HG03060 (cell line): ENCODE data around the gene DYNC1I2.
A peak's percentile ranks its signal among the peaks of the same experiment; 100 is the strongest.
"Not testable (repeated sequence)": the region's sequence is repeated elsewhere in the genome, so short reads cannot be mapped to it uniquely, and the experiment has no call there.

Experiments
- ATAC-seq: cut with Tn5 transposase; IDR thresholded peaks from one replicate; pipeline ENCODE4 v1.9.1; 2021; ENCODE audit warnings: low read depth, moderate number of reproducible peaks; ENCODE audit not compliant: unreplicated experiment

The DYNC1I2 gene

DNA sequence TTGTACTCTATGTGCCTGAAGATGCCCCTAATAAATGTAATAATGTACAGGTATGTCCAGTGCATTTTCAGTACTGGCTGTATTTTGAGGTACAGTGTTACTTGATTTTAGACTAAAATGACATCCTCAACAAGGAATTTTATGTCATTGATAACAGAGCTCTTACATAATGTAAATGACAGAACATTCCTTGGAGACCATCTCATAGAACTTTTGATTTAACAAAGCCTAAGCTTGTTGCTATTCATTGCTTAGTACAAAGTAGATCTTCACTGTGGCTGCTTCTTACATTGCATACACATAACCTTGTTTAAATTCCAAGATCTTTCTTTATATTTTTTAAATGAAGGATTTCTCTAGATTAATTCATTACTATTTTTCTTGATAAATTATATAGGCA lies 24.1 kb downstream of the DYNC1I2 start:
- ATAC-seq, result no peak

DNA sequence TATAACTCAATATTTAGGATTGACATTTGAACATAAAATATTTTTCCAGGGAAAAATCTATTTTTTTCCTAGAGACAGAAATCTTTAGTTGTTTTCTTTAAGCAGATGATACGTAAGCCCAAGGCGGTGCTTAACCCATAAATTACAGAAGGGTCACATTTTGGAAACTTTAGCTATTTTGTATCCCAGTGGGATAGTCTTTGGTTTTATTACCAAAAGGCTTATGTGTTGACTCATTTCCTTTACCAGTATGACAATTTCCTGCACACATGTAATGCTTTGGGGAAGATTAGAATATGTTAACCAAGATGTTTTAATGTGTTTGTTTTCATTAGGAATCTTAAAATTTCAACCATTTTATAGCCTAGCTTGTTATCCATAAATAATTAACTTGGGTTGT lies 24.8 kb downstream of the DYNC1I2 start:
- no peak for ATAC-seq

DNA sequence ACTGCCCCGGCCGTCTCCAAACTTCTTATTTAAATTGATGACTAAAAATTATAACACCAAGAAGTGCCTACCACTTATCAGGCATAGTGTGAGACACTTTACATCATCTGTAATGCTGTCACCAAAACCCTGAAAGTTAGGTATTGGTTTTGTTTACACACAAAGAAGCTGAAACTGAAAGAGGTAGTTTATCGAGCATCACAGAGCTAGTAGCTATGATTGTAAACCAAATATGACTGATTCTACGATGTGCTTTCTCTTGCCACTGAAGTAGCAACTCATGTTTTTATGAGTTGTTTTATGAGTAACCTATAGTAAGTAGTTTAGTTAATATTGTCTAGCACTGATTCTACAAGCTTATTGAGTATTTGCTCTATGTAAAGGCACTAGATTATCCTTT lies 31.5 kb downstream of the DYNC1I2 start:
- ATAC-seq, result peak; percentile 90

DNA sequence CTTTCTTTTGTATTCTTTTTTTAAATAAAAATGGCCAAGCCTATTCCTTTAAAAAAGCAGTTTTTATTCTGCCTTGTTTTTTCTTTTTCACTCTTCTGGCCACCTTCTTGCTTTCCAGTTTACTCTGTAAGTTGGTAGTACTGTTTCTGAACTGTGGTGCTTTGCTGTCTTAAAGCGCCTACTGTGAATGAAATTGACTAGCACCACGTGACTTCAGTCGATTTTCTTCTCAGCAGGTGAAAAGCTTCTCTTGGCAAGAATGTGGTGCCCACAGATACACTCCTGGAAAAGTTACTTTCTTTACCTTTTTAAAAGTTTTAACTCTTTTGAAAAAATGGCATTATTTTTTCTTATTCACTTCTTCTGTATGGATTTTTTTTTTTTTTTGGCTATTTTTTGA lies 32.4 kb downstream of the DYNC1I2 start:
- ATAC-seq, result no peak

DNA sequence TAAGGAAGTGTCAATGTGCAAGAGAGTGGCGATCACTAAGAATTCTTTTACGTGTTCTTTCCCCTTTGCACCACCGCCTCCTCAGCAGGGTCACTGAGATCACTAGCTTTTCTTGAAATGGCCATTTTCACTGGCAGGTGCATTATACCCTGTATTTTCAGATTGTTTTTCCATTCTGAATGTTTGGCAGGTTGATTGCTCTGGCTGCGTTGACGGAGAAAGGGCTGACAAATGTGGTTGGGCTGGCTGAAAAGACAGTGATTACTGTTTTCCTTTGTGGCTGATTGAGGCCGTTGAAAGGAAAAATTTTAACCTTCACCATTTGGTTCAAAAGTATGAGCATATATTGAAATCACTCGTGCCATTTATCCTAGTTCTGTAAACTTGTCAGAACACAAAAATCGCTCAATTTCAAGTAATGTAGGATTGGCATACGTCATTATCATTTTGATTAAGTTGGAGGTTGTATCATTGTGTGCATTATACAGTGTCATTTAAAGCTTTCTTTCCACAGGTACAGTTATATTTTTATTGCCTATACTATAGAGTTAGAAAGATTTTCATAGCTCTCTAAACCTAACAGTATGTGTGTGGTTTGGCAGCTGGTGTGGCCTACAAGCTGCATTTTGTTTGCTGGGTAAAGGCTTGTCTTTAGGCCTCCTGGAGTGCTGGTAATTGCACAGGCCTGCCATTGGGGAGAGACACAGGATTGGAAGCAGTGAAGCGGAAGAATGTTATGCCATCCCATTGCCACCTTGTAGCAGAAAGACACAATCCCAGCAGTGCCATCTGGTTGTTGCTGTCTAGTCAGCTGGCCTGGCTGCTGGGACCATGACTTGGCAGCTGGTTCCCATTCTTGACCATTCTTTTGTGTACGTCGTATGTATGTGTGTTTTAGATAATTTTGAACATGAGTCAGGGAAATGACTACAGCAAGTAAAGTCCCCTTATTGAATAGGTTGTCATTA lies 36.7 kb downstream of the DYNC1I2 start:
- ATAC-seq, result no peak

DNA sequence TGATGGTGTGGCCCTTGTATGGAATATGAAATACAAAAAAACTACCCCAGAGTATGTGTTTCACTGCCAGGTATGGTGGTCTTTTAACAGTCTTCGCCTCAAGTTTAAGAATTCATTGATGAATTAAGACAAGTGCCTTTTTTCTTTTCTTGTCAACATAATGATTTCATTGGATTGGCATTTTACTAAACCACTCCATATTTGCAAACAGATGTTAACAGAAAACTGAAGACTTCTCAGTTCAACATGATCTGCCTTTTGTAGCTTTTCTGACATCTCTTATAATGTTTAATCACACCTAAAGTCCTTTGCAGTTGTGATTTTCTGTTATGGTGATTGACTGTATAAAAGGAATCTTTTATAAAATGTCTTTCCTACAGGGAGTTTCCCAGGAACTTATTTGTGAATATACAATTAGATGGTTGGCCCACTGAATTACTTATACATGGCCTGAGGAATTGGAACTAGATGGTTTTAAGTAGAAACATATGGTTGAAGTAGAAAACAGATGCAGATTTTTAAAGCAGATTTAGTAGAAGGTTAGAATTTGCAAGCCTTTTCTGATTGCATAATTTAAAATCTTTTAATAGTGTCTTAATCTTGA lies 39.7 kb downstream of the DYNC1I2 start:
- ATAC-seq, result no peak

DNA sequence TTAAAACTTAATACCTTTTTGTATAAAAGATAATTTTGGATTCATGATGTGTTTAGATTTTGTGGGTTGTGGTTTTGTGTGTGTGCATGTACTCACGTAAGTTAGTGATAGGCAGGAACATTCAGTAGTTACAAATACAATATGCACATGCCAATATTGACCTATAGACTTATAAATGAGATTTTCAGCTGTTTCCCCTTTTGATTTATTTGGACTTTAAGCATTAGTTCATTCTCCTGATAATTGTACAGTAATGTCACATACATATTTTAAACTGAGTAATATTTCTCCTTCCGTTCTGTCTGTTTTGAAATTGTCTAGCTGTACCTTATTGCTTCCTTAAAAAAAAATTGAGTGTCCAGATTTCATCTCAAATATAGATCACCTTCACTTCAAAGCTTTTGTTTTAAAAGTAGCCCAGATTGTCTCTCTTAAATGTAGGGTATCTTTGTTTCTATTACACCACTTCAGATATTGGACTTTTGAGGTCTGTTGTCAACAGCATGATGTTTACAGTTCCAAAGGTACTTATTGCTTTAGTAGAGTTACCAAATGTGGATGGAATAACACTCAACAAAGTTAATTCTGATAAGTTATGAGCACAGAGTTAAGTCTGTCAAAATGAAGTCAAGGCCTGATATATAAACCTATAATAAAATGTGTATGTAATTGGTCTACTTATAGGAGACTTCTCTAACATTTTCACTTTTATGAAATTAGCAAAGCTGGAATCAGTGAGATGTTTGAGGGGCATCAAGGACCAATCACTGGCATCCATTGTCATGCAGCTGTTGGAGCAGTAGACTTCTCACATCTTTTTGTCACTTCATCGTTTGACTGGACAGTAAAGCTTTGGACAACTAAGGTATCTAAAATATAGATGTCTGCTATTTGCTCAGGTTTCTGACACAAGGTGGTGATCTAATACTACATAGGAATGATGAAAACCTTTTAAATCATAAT lies 42.0 kb downstream of the DYNC1I2 start:
- ATAC-seq, result no peak

DNA sequence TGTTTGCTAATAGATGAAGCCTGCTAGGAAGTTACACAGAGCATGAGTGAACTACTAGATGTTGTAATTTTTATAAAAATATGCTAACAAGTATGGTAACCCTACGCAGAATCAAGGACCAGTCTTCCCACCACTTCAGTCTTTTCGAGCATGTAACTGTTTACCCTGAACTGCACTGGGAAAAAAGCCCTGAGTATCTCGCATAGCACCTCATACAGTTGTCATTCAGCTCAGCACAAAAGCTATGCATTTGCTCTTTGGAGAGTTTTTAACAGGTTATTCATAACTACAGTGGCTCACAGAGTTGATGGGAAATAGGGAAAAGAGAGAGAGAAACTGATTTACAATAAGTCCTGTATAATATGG lies 42.7 kb downstream of the DYNC1I2 start:
- no peak for ATAC-seq

DNA sequence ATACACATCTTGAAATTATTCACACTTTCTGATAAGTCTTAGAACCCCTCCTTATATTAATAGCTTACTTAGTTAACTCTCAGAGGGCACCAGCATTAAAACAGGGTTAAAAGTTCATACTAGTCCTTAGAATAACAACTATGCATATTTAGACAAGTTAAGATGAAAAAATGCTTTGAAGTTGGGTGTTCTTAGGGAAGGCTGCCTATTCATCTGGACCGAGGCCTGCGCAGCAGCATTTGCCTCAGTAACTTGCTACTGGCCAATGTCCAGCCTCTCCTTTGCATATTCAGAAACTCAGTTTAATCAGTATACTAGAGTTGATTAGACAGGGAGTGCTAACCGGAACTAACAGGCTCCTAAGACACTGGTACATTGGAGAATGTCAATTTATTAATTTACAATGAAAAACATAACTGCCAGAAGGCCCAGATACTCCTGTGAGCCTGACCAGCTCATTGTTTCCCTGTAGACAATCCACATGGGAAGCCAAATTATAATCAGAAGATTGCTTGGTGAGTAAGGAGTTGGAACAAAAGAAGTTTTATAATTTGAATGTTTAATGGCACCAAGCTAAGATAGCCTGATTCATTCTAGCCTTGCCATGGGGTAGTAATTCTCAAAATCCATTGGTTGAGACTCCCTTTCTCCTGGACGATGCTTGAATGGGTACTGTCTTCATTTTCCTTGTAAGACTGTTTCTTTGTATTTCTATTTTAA lies 48.9 kb downstream of the DYNC1I2 start:
- ATAC-seq, result no peak

DNA sequence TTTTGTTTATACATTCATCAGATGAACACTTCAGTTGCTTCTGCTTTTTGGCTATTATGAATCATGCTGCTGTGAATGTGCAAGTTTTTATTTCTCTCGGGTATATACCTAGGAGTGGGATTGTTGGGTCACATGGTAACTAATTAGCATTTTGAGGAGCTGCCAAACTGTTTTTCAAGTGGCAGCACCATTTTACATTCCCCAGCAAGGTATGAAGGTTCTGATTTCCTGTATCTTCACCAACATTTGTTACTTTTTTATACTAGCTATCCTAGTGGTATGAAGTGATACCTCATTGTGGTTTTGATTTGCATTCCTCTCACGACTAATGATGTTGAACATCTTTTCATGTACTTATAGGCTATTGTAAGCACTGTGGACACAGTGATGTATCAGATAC lies 53.9 kb downstream of the DYNC1I2 start:
- ATAC-seq, result peak; percentile 47

DNA sequence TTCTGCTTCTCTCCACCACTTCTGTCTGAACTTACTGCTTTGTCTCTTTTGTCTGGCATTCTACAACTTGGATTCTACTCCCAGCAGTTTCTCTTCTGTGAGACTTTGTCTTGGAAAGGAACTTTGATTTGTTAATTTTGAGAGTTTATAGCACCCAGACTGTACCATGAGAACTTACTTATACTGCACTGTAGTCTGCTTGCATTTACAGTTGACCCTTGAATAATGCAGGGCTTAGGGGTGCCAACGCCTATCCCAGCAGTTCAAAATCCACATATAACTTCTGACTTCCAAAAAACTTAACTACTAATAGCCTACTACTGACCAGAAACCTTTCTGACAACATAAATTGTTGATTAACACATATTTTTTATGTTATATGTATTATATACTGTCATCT lies 55.5 kb downstream of the DYNC1I2 start:
- no peak for ATAC-seq

DNA sequence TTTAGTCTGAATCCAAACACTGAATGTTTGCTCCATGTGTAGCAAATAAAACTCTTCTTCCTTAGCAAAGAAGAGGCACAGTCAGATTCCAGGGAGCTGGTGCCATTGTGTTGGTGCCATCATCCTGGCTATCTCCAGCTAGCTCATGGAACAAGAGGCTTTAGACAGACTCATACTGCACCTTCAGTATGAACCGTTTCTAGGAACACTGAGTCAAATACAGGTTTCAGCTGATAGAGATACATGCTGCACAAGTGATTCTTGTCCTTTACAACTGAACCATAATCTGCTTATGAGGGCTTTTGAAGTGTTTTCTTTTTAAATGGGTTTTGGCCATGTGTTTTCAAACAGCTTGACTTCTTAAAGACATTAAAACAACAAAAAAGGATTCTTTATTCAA lies 57.9 kb downstream of the DYNC1I2 start:
- ATAC-seq, result no peak

DNA sequence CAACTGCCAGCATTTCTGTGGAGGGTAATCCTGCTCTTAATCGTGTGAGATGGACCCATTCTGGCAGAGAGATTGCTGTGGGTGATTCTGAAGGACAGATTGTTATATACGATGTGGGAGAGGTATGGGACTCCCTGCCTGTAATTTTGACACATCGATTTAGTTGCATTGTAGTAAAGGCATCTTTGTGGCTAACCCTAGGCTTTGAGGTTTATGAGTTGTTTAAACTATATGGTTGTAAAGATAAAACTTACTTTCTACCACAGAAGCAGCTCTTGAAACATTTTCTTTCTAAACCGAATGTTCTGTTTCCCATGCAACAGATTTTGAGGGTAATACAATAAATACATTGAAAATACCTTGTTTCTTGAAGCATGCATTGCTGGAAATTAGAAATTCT lies 58.5 kb downstream of the DYNC1I2 start:
- ATAC-seq, result no peak

DNA sequence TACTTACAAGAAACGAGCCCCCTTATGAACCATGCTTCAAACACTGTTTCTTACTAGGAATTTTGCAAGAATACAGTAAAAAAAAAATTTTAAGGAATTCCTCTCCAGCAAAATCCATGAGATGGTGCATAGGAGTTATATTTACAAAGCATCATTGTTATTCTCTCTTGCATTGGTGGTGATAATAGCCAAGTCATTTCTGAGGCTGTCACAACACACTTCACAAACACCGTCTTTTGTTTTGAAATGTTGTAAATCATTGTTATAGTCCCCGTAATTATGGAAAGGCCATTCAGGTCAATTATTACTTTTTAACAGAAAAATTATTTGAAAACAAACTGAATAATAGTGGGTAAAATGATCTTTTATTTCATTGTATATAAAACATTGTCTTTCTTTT lies 60.1 kb downstream of the DYNC1I2 start:
- ATAC-seq, result no peak

DNA sequence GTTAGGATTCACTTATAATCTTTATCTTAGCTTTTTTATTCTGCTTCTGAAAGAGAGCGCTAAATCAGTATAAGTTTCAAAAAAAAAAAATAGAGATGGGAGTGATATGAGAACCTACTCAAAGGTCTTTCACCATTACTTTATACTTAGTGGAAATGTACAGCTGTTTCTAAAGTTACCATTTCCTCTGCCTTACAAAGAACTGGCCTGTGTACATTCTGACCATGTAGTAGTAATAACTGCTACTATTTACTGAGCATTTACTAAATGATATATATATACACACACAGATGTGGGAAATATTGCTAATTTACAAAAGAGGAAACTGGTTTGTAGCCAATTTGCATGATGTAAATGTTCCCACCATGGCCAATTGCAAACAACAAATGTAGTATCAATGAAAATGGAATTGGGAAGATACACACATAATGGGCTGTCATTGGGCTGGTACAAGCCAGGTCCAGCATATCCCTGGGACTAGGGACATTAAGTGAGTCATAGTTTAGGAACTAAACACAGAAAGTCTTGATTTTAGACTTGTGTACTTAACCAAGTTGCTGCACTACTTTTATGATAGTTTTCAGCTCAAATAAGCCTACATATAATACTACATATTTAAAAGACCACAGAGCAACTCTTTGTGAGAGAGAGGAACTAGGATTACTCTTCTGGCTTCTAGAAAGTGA lies 67.1 kb downstream of the DYNC1I2 start:
- ATAC-seq, result no peak

DNA sequence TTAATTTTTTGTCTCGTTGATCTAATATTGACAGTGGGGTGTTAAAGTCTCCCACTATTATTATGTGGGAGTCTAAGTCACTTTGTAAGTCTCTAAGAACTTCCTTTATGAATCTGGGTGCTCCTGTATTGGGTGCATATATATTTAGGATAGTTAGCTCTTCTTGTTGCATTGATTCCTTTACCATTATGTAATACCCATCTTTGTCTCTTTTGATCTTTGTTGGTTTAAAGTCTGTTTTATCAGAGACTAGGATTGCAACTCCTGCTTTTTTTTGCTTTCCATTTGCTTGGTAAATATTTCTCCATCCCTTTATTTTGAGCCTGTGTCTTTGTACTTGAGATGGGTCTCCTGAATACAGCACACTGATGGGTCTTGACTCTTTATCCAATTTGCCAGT lies 71.5 kb downstream of the DYNC1I2 start:
- ATAC-seq, result not testable (repeated sequence)

DNA sequence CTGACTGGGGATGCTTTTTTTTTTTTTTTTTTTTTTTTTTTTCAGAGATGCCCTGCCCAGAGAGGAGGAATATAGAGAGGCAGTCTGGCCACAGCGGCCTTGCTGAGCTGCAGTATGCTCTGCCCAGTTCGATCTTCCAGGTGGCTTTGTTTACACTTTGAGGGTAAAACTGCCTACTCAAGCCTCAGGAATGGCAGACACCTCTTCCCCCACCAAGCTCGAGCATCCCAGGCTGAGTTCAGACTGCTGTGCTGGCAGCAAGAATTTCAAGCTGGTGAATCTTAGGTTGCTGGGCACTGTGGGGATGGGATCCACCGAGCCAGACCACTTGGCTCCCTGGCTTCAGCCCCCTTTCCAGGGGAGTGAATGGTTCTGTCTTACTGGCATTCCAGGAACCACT lies 73.9 kb downstream of the DYNC1I2 start:
- ATAC-seq, result not testable (repeated sequence)

DNA sequence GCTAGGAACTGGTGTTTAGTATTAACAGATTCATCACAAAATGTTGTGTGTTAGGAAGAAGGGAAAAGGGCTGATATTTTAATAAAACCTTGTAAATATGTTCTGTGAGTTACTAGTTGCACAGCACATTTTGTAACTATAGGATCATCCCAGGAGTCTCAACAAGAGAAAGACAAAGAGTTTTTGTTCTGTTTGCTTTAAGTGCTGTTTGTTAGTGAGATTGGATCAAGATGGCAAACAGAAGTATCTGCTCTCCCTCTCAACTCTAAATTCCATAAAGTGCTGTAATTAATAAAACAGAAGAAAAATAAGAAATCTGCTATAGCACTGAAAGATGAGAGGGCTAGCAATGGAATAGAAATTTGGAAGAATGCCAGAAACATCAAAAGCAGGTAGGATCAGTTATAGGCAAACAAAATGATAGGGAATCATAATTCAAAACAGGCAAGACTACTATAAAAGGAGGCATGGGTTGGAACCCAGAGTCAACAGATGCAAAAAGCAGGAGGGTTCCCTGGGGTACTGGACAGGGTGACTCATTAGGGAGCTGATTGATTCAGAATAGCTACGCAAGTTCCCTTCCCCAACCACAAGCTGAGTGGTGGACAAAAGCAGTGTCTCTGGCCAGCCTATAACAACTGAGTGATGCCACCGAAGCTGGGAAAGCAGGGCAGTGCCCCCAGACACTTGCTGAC lies 75.8 kb downstream of the DYNC1I2 start:
- ATAC-seq, result no peak

DNA sequence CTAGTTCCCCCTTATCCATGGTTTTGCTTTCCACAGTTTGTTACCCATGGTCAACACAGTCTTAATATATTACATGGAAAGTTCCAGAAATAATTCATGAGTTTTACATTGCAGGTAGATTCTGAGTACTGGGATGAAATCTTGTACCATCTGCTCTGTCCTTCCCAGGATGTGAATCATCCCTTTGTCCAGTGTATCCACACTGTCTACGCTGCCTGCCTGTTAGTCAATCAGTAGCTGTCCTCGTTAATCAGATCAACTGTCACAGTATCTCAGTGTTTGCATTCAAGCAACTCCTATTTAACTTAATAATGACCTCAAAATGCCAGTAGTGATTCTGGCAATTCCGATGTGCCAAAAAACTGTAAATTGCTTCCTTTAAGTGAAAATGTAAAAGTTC lies 76.3 kb downstream of the DYNC1I2 start:
- ATAC-seq, result no peak
